Brain microvascular endothelial cell (primary cell): Measurements from ENCODE around the gene YWHAH.

Experiments
- DNase-seq: peaks from one replicate; pipeline ENCODE4 v3.0.0-alpha.2; 2020
- H3K27ac ChIP-seq: fragments of 250-450 bp; sonication (Bioruptor Pico); 2 replicates; pipeline ENCODE4 v1.5.1; 2020; ENCODE audit warnings: mild to moderate bottlenecking, moderate library complexity
- H3K27me3 ChIP-seq: fragments of 250-450 bp; sonication (Bioruptor Pico); replicated peaks from 2 replicates; pipeline ENCODE4 v1.5.1; 2020; ENCODE audit warnings: mild to moderate bottlenecking
- H3K36me3 ChIP-seq: fragments of 250-450 bp; sonication (Bioruptor Pico); replicated peaks from 2 replicates; pipeline ENCODE4 v1.5.1; 2020; ENCODE audit warnings: mild to moderate bottlenecking
- H3K4me3 ChIP-seq: 2 replicates; pipeline ENCODE4 v1.5.1; 2011; ENCODE audit warnings: low read depth, mild to moderate bottlenecking, control low read depth, low read length, moderate library complexity
- in situ Hi-C: cut with HindIII; loops from 2 replicates; pipeline ENCODE4 v1.10.0; 2017; ENCODE audit warnings: low sequenced_read_pairs, low pct_ligation_motif_present
- TF ChIP-seq, protein P1 (sequence below): IDR thresholded peaks from 2 replicates; pipeline ENCODE4 v1.5.1; 2011; ENCODE audit warnings: low read depth, mild to moderate bottlenecking, moderate library complexity, low read length, control low read depth, inconsistent platforms; ENCODE audit errors: missing control alignments

The YWHAH gene

GRCh38 chr22:31943978-31944699 lies at the start of gene YWHAH:
Gene YWHAH, plus strand, starts transcription at chr22:31944535. Its CDS starts 199 bp downstream, at chr22:31944734.
- in situ Hi-C loops = no loop called here
- Histone ChIP-seq H3K27ac (peak within 1 kb of the TSS; percentile 76), H3K36me3 (peaks cover 10% of the 10 kb centered on the region), H3K27me3 (no peaks in the 10 kb centered on the region), H3K4me3 (peak within 1 kb of the TSS; percentile 73)
- TF ChIP-seq, protein P1, sequence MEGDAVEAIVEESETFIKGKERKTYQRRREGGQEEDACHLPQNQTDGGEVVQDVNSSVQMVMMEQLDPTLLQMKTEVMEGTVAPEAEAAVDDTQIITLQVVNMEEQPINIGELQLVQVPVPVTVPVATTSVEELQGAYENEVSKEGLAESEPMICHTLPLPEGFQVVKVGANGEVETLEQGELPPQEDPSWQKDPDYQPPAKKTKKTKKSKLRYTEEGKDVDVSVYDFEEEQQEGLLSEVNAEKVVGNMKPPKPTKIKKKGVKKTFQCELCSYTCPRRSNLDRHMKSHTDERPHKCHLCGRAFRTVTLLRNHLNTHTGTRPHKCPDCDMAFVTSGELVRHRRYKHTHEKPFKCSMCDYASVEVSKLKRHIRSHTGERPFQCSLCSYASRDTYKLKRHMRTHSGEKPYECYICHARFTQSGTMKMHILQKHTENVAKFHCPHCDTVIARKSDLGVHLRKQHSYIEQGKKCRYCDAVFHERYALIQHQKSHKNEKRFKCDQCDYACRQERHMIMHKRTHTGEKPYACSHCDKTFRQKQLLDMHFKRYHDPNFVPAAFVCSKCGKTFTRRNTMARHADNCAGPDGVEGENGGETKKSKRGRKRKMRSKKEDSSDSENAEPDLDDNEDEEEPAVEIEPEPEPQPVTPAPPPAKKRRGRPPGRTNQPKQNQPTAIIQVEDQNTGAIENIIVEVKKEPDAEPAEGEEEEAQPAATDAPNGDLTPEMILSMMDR = no peak
- peak; percentile 88 for DNase-seq

DNA sequence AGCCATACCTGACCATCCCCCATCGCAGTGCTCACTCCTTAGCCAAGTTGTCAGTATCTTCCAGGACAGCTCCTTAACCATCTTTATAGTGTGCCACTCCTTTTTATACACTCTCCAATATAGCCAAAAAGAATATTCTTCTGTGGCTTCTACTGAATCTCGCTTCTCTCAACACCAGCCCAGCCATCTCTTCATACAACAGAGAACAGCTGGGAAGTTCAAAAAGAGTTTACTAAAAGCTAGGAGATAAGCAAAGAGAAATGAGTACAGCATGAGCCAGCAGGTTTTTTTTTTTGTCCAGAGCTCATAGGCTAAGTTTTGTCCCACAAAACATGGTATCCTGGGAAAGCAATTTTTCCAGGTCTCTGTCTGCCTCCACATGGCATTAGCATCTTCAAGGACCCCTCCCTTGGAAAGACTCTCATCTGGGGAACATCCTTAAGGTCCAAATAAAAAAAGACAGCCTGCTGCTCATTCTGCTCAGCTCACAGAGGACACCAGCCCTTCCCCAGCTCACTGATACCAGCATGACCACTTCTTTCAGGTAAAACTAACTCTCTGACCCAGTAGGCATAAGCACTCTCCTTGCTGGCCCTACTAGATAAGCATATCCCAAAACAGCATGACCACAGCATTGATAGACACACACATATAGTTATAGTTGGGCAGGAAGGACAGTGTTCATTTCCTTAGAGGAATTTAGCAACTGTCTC lies 48.8 kb upstream of the YWHAH start:
- TF ChIP-seq, protein P1 = no peak
- in situ Hi-C loops = no loop called here
- Histone ChIP-seq H3K27ac (no peak overlapping the region), H3K27me3 (no peaks in the 10 kb centered on the region), H3K36me3 (peaks cover 4% of the 10 kb centered on the region), H3K4me3 (no peak overlapping the region)
- no peak for DNase-seq

- in situ Hi-C loops = no loop called here
Measured at GRCh38 chr22:31896472-31896871, 47.9 kb upstream of the YWHAH start.

DNA sequence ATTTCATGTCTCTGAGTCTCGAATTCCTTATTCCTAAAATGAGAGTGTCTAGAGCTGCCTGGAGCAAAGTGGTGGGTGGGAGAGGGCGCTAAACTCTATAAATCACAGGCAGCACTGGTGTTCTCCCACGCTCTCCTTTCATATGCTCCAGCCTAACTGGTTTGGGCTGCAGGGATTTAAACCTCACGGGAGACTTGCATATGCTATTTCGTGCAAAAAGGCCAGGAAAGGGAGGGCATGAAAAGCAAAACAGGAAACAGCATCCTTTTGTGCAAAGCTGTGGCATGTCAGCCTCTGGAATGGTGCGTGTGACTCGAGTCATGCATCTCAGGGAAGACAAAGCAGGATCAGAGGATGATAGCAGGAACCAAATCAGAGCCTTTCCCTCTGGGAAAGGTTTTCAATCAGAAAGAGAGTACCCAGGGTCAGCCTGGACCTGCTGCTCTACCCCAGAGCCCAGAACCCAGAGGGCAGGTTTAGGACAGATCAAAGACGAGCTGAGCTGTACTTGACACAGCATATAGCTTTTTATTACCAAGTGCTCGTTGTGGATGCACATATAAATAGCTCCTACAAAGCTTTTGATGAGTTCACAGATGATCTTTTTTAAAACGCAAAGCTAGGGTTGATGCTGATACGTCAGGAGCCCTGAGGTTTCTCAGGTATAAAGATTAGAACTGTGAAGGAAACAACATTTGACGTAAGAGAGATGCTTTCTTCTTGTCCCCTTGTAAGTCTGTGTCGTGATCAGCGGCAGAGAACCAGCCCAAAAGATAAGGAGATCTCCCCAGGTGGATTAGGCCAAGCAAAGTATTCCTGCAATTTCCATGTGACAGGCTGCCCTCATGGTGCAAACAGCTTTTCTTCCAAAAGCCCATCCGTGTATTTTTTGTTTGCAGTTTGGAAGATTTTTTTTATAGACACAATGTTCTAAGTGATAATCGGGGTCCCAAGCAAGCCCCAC lies 46.2 kb upstream of the YWHAH start:
- peaks cover 7% of the 10 kb centered on the region for H3K36me3 ChIP-seq
- H3K4me3 ChIP-seq = no peak overlapping the region
- in situ Hi-C loops = no loop called here
- DNase-seq = no peak
- TF ChIP-seq, protein P1 = no peak
- no peak overlapping the region for H3K27ac ChIP-seq
- H3K27me3 ChIP-seq = no peaks in the 10 kb centered on the region

More at GRCh38 chr22:31896472-31896871, 47.9 kb upstream of the YWHAH start:
- H3K4me3 ChIP-seq = no peak overlapping the region
- no peaks in the 10 kb centered on the region for H3K27me3 ChIP-seq
- no peak overlapping the region for H3K27ac ChIP-seq
- TF ChIP-seq, protein P1 = no peak
- DNase-seq = no peak
- peaks cover 4% of the 10 kb centered on the region for H3K36me3 ChIP-seq

DNA sequence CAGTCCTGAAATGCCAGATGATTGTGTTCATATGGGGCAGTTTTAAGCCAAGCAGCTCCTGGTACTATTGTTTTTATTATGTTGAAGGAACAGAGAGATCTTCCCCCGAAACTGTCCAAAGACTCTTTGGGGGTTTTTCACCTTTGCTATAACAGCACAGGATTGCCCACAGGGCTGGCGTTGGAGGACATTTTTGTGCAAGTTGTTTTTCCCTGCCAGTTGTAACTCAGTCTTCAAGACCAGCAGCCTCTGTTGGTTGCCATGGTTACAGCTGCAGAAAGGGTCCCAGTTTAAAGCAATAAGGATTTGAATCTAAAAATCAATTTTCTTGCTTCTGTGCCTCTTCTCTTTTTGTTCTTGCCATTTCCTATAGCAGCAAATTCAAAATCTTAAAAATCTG lies 45.4 kb upstream of the YWHAH start:
- H3K27ac ChIP-seq = no peak overlapping the region
- no peak overlapping the region for H3K4me3 ChIP-seq
- TF ChIP-seq, protein P1 = no peak
- peaks cover 5% of the 10 kb centered on the region for H3K36me3 ChIP-seq
- no peak for DNase-seq
- in situ Hi-C loops = no loop called here
- no peaks in the 10 kb centered on the region for H3K27me3 ChIP-seq
